K562 (cell line): Measurements from ENCODE around the gene SUFU. TPM values are rescaled to one million over a fixed set of nuclear protein-coding genes. Genes with fewer than 3 reads are reported as not detected.

ENCODE experiments used
- NELFE ChIP-seq: IDR thresholded peaks from 2 replicates; pipeline ENCODE4 v1.6.1; 2011; ENCODE audit warnings: mild to moderate bottlenecking; ENCODE audit not compliant: insufficient read depth, insufficient read length
- RCOR1 ChIP-seq, 2 experiments: IDR thresholded peaks; 2 replicates each; pipeline ENCODE4 v1.6.1; 2012; ENCODE audit warnings: low read depth in 2 of 2, low read length in 2 of 2, borderline replicate concordance in 1 of 2, improper control_type of control experiment in 1 of 2
- ZNF165 ChIP-seq: fragments of 250-450 bp; sonication (Bioruptor Pico); IDR thresholded peaks from 2 replicates; pipeline ENCODE4 v1.4.0; 2020; ENCODE audit warnings: borderline replicate concordance
- ZNF561 ChIP-seq: fragments of 450-650 bp; formaldehyde crosslinking; conservative IDR thresholded peaks from 2 replicates; pipeline ENCODE4 v1.4.0; 2020; ENCODE audit warnings: mild to moderate bottlenecking, moderate library complexity
- ZNF77 ChIP-seq: fragments of 250-450 bp; sonication (Bioruptor Pico); IDR thresholded peaks from 2 replicates; pipeline ENCODE4 v1.5.0; 2020
- polyA plus RNA-seq, 8 experiments: library from polyadenylated mRNA; depleted of rRNA in 4 of 8; stranded (reverse) in 5 of 8; unstranded in 3 of 8; fragments of >200 nt; fragmentation: Nextera tagmentation in 2 of 8; fragmentation: Illumina TruSeq in 1 of 8; extraction: Ambion mirVana in 2 of 8; extraction: Trizol in 1 of 8; gene quantifications; 2 replicates each; pipeline versions ENCODE4 v1.2.1 to v1.2.3, GENCODE V29; 2011 to 2014; ENCODE audit warnings: inconsistent platforms in 1 of 8, missing spikeins in 1 of 8
- total RNA-seq, 7 experiments: library from RNA; depleted of rRNA in 6 of 7; stranded (reverse); fragments of >200 nt in 6 of 7; fragmentation: Illumina TruSeq in 2 of 7; extraction: Trizol in 2 of 7; gene quantifications; 2 replicates each; pipeline versions ENCODE4 v1.2.1 to v1.2.3, GENCODE V29; 2011 to 2021; ENCODE audit warnings: low replicate concordance in 1 of 7
- TF ChIP-seq, protein P1 (sequence below): fragments of 450-650 bp; IDR thresholded peaks from 2 replicates; pipeline ENCODE4 v1.6.1; 2018; ENCODE audit not compliant: partially characterized antibody
- TF ChIP-seq, protein P2 (sequence below): sonication (generic); formaldehyde crosslinking; IDR thresholded peaks from 2 replicates; pipeline ENCODE4 v1.8.0; 2022; ENCODE audit warnings: mild to moderate bottlenecking, low read depth, missing genetic modification reagents
- TF ChIP-seq, protein P3 (sequence below), 2 experiments: fragments of 450-650 bp; IDR thresholded peaks; 2 replicates each; pipeline ENCODE4 v1.6.1; 2018; ENCODE audit warnings: mild to moderate bottlenecking in 2 of 2, low read depth in 1 of 2; ENCODE audit not compliant: partially characterized antibody in 2 of 2

Gene SUFU
- total and polyA plus RNA-seq, 9 of the 15 experiments (the other 6 are each of a cell fraction or from before 2014, with no cell fraction given), result 0.59 to 6.3 (median 0.82) TPM

- no peak for TF ChIP-seq ZNF561
- TF ChIP-seq NELFE, result no peak
- peak in 1 of 2 experiments; percentile 86; a peak in 2 of 4 replicates for TF ChIP-seq RCOR1 (IDR thresholded peaks at IDR 0.05; ENCODE audit: borderline replicate concordance in 1 of 2, low read depth in 2 of 2, low read length in 2 of 2)
- TF ChIP-seq, protein P1, sequence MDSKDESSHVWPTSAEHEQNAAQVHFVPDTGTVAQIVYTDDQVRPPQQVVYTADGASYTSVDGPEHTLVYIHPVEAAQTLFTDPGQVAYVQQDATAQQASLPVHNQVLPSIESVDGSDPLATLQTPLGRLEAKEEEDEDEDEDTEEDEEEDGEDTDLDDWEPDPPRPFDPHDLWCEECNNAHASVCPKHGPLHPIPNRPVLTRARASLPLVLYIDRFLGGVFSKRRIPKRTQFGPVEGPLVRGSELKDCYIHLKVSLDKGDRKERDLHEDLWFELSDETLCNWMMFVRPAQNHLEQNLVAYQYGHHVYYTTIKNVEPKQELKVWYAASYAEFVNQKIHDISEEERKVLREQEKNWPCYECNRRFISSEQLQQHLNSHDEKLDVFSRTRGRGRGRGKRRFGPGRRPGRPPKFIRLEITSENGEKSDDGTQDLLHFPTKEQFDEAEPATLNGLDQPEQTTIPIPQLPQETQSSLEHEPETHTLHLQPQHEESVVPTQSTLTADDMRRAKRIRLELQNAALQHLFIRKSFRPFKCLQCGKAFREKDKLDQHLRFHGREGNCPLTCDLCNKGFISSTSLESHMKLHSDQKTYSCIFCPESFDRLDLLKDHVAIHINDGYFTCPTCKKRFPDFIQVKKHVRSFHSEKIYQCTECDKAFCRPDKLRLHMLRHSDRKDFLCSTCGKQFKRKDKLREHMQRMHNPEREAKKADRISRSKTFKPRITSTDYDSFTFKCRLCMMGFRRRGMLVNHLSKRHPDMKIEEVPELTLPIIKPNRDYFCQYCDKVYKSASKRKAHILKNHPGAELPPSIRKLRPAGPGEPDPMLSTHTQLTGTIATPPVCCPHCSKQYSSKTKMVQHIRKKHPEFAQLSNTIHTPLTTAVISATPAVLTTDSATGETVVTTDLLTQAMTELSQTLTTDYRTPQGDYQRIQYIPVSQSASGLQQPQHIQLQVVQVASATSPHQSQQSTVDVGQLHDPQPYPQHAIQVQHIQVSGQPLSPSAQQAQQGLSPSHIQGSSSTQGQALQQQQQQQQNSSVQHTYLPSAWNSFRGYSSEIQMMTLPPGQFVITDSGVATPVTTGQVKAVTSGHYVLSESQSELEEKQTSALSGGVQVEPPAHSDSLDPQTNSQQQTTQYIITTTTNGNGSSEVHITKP, result peak; percentile 5
- TF ChIP-seq, protein P2, sequence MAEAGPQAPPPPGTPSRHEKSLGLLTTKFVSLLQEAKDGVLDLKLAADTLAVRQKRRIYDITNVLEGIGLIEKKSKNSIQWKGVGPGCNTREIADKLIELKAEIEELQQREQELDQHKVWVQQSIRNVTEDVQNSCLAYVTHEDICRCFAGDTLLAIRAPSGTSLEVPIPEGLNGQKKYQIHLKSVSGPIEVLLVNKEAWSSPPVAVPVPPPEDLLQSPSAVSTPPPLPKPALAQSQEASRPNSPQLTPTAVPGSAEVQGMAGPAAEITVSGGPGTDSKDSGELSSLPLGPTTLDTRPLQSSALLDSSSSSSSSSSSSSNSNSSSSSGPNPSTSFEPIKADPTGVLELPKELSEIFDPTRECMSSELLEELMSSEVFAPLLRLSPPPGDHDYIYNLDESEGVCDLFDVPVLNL (CRISPR knock-in tag), result no peak
- no peak for TF ChIP-seq ZNF77 (CRISPR knock-in tag)
- TF ChIP-seq, protein P3, sequence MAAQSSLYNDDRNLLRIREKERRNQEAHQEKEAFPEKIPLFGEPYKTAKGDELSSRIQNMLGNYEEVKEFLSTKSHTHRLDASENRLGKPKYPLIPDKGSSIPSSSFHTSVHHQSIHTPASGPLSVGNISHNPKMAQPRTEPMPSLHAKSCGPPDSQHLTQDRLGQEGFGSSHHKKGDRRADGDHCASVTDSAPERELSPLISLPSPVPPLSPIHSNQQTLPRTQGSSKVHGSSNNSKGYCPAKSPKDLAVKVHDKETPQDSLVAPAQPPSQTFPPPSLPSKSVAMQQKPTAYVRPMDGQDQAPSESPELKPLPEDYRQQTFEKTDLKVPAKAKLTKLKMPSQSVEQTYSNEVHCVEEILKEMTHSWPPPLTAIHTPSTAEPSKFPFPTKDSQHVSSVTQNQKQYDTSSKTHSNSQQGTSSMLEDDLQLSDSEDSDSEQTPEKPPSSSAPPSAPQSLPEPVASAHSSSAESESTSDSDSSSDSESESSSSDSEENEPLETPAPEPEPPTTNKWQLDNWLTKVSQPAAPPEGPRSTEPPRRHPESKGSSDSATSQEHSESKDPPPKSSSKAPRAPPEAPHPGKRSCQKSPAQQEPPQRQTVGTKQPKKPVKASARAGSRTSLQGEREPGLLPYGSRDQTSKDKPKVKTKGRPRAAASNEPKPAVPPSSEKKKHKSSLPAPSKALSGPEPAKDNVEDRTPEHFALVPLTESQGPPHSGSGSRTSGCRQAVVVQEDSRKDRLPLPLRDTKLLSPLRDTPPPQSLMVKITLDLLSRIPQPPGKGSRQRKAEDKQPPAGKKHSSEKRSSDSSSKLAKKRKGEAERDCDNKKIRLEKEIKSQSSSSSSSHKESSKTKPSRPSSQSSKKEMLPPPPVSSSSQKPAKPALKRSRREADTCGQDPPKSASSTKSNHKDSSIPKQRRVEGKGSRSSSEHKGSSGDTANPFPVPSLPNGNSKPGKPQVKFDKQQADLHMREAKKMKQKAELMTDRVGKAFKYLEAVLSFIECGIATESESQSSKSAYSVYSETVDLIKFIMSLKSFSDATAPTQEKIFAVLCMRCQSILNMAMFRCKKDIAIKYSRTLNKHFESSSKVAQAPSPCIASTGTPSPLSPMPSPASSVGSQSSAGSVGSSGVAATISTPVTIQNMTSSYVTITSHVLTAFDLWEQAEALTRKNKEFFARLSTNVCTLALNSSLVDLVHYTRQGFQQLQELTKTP (IDR thresholded peaks at IDR 0.05; ENCODE audit: low read depth in 1 of 2, partially characterized antibody in 2 of 2), result no peak
- no peak for TF ChIP-seq ZNF165
Observed at GRCh38 chr10:102599565-102600327, 96.0 kb downstream of the SUFU start (continued).
